ENCODE measurements around the gene MRPS11.
"Not testable (repeated sequence)": the region's sequence is repeated elsewhere in the genome, so short reads cannot be mapped to it uniquely, and the experiment has no call there.

MRPS11 gene

GRCh38 chr15:88497109-88497765 lies 29.7 kb downstream of the MRPS11 start:
- no peak for DNase-seq

DNA sequence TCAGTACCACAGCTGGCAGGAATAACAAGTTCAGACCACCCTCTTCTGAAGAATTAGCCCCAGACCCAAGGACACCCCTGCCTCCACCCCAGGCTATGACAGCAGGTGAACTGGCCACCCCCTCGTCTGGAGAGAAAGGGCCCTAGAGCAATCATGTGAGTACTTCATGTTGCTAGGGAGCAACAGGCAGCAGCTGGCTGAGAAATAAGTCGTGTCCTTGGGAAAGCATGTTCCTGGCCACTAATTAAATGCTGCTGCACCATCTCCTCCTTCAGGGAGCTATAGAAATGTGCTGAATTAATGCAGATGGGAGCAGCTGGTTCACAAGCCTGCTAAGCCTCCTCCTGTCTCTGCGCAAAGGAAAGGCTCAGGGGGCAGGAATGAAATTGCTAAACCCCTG lies 31.5 kb downstream of the MRPS11 start:
- DNase-seq = no peak

- no peak for DNase-seq
Observed at GRCh38 chr15:88504445-88504844, 36.9 kb downstream of the MRPS11 start.

- no peak for DNase-seq
Observed at GRCh38 chr15:88505721-88506120, 38.2 kb downstream of the MRPS11 start.

GRCh38 chr15:88506628-88507027 lies 39.1 kb downstream of the MRPS11 start:
- DNase-seq = no peak

- DNase-seq = no peak
Observed at GRCh38 chr15:88509321-88509720, 41.8 kb downstream of the MRPS11 start.

GRCh38 chr15:88509964-88510363 lies 42.5 kb downstream of the MRPS11 start:
- DNase-seq = no peak

GRCh38 chr15:88511161-88511560 lies 43.7 kb downstream of the MRPS11 start:
- DNase-seq = no peak

GRCh38 chr15:88512078-88512477 lies 44.6 kb downstream of the MRPS11 start:
- DNase-seq = no peak

- DNase-seq = no peak
Observed at GRCh38 chr15:88512601-88513000, 45.1 kb downstream of the MRPS11 start.

DNA sequence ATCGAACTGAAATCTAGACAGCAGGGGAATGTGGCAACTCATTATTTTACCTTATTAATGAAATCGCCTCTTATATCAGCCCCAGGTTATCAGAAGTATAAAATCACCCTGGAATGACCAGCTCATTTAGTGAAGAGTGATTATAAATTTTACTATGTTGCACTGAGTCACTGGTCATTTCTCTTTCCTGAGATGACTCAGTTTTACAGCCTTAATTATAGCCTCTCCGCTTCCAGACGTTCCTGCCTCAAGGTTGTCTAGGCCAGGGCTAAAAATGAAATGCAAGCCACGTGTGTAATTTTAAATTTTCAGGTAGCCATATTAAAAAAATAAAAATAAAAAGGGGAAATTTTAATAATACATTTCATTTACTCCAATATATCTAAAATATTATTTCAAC lies 45.7 kb downstream of the MRPS11 start:
- no peak for DNase-seq

- DNase-seq = no peak
Observed at GRCh38 chr15:88518903-88519302, 51.4 kb downstream of the MRPS11 start.

DNA sequence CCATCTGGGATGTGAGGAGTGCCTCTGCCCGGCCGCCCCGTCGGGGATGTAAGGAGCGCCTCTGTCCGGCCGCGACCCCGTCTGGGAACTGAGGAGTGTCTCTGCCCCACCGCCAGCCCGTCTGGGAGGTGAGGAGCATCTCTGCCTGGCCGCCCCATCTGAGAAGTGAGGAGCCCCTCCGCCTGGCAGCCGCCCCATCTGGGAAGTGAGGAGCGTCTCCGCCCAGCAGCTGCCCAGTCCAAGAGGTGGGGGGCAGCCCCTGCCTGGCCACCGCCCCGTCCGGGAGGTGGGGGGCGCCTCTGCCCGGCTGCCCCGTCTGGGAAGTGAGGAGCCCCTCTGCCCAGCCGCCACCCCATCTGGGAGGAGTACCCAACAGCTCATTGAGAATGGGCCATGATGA lies 56.6 kb downstream of the MRPS11 start:
- not testable (repeated sequence) for DNase-seq

GRCh38 chr15:88525418-88525817 lies 57.9 kb downstream of the MRPS11 start:
- no peak for DNase-seq

DNA sequence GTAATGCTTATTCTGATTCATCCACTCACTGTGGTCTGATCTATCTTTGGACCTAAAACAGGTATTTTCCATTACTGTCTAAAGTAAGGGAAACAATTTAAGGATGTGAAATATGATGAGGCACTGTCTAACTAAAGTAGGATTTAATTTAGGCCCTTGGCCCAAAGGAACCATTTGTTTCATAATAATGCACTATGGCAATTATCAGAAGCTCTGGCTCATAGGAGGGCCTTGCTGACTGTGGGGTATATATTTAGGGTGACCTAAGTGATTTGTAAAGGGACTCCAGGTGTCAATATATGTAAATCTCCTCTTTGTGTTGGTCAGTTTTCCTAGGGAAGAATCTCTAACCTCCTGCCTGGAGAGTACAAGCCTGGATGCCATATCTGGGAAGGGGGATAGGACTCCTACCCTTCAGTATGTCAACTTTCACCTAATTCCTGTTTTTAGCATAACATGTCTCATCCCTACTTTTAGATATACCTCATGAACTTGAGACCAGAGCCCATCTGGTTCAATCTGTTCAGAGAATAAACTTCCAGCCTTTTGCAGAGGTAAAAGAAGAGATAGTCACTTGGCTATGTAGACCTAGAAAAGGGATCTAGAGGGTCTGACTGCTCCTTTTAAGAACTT lies 58.9 kb downstream of the MRPS11 start:
- no peak for DNase-seq

DNA sequence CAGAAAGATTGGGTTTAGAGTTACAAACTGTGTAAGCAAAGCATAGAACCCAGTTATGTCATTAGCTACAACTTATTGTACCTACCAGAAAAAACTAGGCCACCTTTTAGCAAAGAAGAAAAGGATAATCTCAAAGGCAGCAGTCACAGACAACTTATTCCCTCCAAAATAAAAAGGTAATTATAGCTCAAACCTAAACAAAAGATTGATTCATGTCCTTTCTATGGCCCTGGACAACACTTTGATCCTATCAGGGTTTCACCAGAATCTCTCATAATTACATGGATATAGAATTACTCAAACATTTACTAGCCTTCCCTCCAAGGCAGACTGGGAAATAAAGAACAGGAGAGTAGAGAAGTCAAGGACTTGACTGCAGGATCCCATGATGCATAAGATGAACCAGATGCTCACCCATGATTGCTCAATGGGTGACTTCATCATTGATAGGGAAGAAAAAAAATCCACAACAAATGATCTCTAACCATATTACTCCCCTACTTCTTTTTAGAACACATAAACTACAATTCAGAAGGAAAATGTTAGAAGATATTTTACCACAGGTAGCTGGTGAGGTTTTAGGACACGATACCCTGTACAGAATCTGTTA lies 61.6 kb downstream of the MRPS11 start:
- DNase-seq = no peak

Data from activated effector memory CD4-positive, alpha-beta T cell treated with Interleukin-2 at 50 U/mL for 16 hours (primary cell).